K562 (cell line): ENCODE measurements around the gene SLC25A2. TPM values are rescaled to one million over a fixed set of nuclear protein-coding genes. Genes with fewer than 3 reads are reported as not detected.

Source experiments
- ATAC-seq: fragments of 200-7000 bp; cut with Tn5 transposase; 3 replicates; pipeline ENCODE4 v1.9.1; 2020; ENCODE audit warnings: moderate library complexity
- BruUV-seq: library from RNA; stranded (reverse); fragments of 400-500 nt; replicated peaks from 2 replicates; lab custom pipeline; 2021; lab: Mats Ljungman, UMichigan
- CTCF ChIA-PET: fragments of 300-600 bp; formaldehyde crosslinking; extraction: SDS; loops from one replicate; lab custom pipeline; 2021; ENCODE audit warnings: low intra/inter-chr PET ratio; lab: Yijun Ruan, JAX
- POLR2A ChIA-PET: fragments of 300-600, 350-650 bp; sonication (Branson Sonifier 250); formaldehyde crosslinking; extraction: SDS; loops from one replicate; lab custom pipeline; 2021; ENCODE audit warnings: antibody characterized with exemption, inconsistent platforms; lab: Yijun Ruan, JAX
- DNase-seq, 4 experiments: peaks; one replicate each; pipeline versions ENCODE4 v3.0.0 to v3.0.0-alpha.2; 2011 to 2018; ENCODE audit warnings: low spot score in 3 of 4, mixed read lengths in 3 of 4; ENCODE audit errors: extremely low read depth in 1 of 4
- FAIRE-seq: peaks from 2 replicates; lab custom pipeline; 2011; peaks lifted over from hg19 to GRCh38; lab: Jason Lieb, UNC
- H2AFZ ChIP-seq: 2 replicates; pipeline ENCODE4 v1.6.0; 2011; ENCODE audit warnings: low read depth, low read length, control low read depth, inconsistent platforms
- H3K27ac ChIP-seq: fragments of 200-600 bp; 3 replicates; pipeline ENCODE4 v1.8.0; 2011; ENCODE audit warnings: low read depth, mild to moderate bottlenecking, control low read depth, inconsistent platforms, low read length, moderate library complexity, mixed read lengths; ENCODE audit errors: extremely low read depth
- H3K27me3 ChIP-seq, 2 experiments: fragments of 300-600 bp in 1 of 2; 2 replicates in 1 of 2; 3 replicates in 1 of 2; pipeline versions ENCODE4 v1.6.0 to v1.8.0; 2011; ENCODE audit warnings: inconsistent platforms in 2 of 2, low read length in 2 of 2, mild to moderate bottlenecking in 1 of 2, mixed read lengths in 1 of 2, moderate library complexity in 1 of 2; ENCODE audit not compliant: control insufficient read depth in 2 of 2, insufficient read depth in 2 of 2
- H3K36me3 ChIP-seq: fragments of 300-600 bp; 3 replicates; pipeline ENCODE4 v1.8.0; 2011; ENCODE audit warnings: mild to moderate bottlenecking, low read length, inconsistent platforms; ENCODE audit not compliant: control insufficient read depth, insufficient read depth
- H3K4me1 ChIP-seq, 2 experiments: fragments of 200-600 bp in 1 of 2; replicated peaks in 1 of 2; 2 replicates in 1 of 2; 3 replicates in 1 of 2; pipeline versions ENCODE4 v1.5.1 to v1.8.0; 2011; ENCODE audit warnings: inconsistent platforms in 2 of 2, low read length in 2 of 2, mild to moderate bottlenecking in 1 of 2, mixed read lengths in 1 of 2, moderate library complexity in 1 of 2; ENCODE audit not compliant: control insufficient read depth in 2 of 2, insufficient read depth in 2 of 2
- H3K4me2 ChIP-seq: 2 replicates; pipeline ENCODE4 v1.6.1; 2011; ENCODE audit warnings: low read length, control low read depth, inconsistent platforms, mixed read lengths; ENCODE audit not compliant: insufficient read depth
- H3K4me3 ChIP-seq: fragments of 200-600 bp; sonication (generic), shearing (Covaris generic); 2 replicates; pipeline ENCODE4 v1.5.1; 2016; ENCODE audit warnings: control low read depth, inconsistent platforms
- H3K79me2 ChIP-seq: fragments of 200-600 bp; 3 replicates; pipeline ENCODE4 v1.8.0; 2011; ENCODE audit warnings: low read length, inconsistent platforms; ENCODE audit not compliant: control insufficient read depth, insufficient read depth
- H3K9ac ChIP-seq, 2 experiments: 2 replicates each; pipeline versions ENCODE4 v1.6.0 to v1.6.1; 2011; ENCODE audit warnings: low read depth in 2 of 2, low read length in 2 of 2, control low read depth in 1 of 2, inconsistent platforms in 1 of 2, mild to moderate bottlenecking in 1 of 2, mixed read lengths in 1 of 2; ENCODE audit not compliant: insufficient read depth in 1 of 2
- H3K9me1 ChIP-seq: one replicate; pipeline ENCODE4 v1.6.0; 2011; ENCODE audit warnings: inconsistent platforms, mild to moderate bottlenecking, low read length, moderate library complexity; ENCODE audit not compliant: control insufficient read depth, insufficient read depth
- H3K9me3 ChIP-seq: replicated peaks from 2 replicates; pipeline ENCODE4 v1.5.1; 2011; ENCODE audit warnings: low read depth, low read length, inconsistent platforms; ENCODE audit not compliant: control insufficient read depth, insufficient read depth
- H4K20me1 ChIP-seq: replicated peaks from 2 replicates; pipeline ENCODE4 v1.6.1; 2011; ENCODE audit warnings: low read length, inconsistent platforms, mixed read lengths; ENCODE audit not compliant: control insufficient read depth, insufficient read depth
- EP400 ChIP-seq: fragments of 450-650 bp; IDR thresholded peaks from 2 replicates; pipeline ENCODE4 v1.6.1; 2017; ENCODE audit warnings: antibody characterized with exemption, mild to moderate bottlenecking, moderate library complexity
- FUS ChIP-seq: fragments of 200-400 bp; formaldehyde crosslinking; optimal IDR thresholded peaks from 2 replicates; pipeline ENCODE3; 2017; ENCODE audit warnings: low read depth, low read length
- RBM25 ChIP-seq: fragments of 200-400 bp; formaldehyde crosslinking; IDR thresholded peaks from 2 replicates; pipeline ENCODE4 v1.6.1; 2018; ENCODE audit warnings: low read length, low read depth, moderate library complexity; ENCODE audit not compliant: severe bottlenecking
- SIN3A ChIP-seq, 2 experiments: fragments of 150-350 bp in 1 of 2; IDR thresholded peaks; 2 replicates each; pipeline ENCODE4 v1.6.1; 2011 to 2016; ENCODE audit warnings: borderline replicate concordance in 2 of 2, low read depth in 2 of 2, low read length in 2 of 2, mild to moderate bottlenecking in 2 of 2, moderate library complexity in 2 of 2; ENCODE audit not compliant: control insufficient read depth in 1 of 2
- SPI1 ChIP-seq: IDR thresholded peaks from 2 replicates; pipeline ENCODE4 v1.6.1; 2011; ENCODE audit warnings: low read depth, low read length, control low read depth, borderline replicate concordance
- ZNF146 ChIP-seq: IDR thresholded peaks from one replicate; pipeline ENCODE4 v1.6.1; 2018; ENCODE audit warnings: missing compliant biosample characterization; ENCODE audit not compliant: unreplicated experiment
- ZNF511 ChIP-seq: sonication (generic); formaldehyde crosslinking; IDR thresholded peaks from 2 replicates; pipeline ENCODE4 v1.8.0; 2022; ENCODE audit warnings: mild to moderate bottlenecking, missing genetic modification reagents
- ZNF518B ChIP-seq: fragments of 250-450 bp; sonication (Bioruptor Pico); IDR thresholded peaks from 2 replicates; pipeline ENCODE4 v1.5.0; 2021; ENCODE audit warnings: mild to moderate bottlenecking, moderate library complexity
- WGBS: fragments of 100-300 bp; shearing (Covaris generic); methylation state at CpG from one replicate; pipeline ENCODE4 v1.1.6; 2016; ENCODE audit warnings: low coverage, mixed read lengths; ENCODE audit not compliant: insufficient coverage; ENCODE audit errors: missing lambda C conversion rate; 5-methylcytosine and 5-hydroxymethylcytosine counted together
- in situ Hi-C: fragments of 300-500 bp; cut with MboI; formaldehyde crosslinking; loops from 4 replicates; pipeline ENCODE4 v1.15.0; 2018; ENCODE audit warnings: inconsistent platforms, mixed read lengths
- intact Hi-C: fragments of 100-400 bp; cut with micrococcal nuclease; formaldehyde crosslinking; loops from 2 replicates; pipeline ENCODE4 v1.14.2; 2022
- polyA plus RNA-seq, 8 experiments: library from polyadenylated mRNA; depleted of rRNA in 4 of 8; stranded (reverse) in 5 of 8; unstranded in 3 of 8; fragments of >200 nt; fragmentation: Nextera tagmentation in 2 of 8; fragmentation: Illumina TruSeq in 1 of 8; extraction: Ambion mirVana in 2 of 8; extraction: Trizol in 1 of 8; gene quantifications; 2 replicates each; pipeline versions ENCODE4 v1.2.1 to v1.2.3, GENCODE V29; 2011 to 2014; ENCODE audit warnings: inconsistent platforms in 1 of 8, missing spikeins in 1 of 8
- total RNA-seq, 7 experiments: library from RNA; depleted of rRNA in 6 of 7; stranded (reverse); fragments of >200 nt in 6 of 7; fragmentation: Illumina TruSeq in 2 of 7; extraction: Trizol in 2 of 7; gene quantifications; 2 replicates each; pipeline versions ENCODE4 v1.2.1 to v1.2.3, GENCODE V29; 2011 to 2021; ENCODE audit warnings: low replicate concordance in 1 of 7

SLC25A2 gene
- total and polyA plus RNA-seq, 9 of the 15 experiments (the other 6 are each of a cell fraction or from before 2014, with no cell fraction given), result 0.09 to 0.11 (median 0.11) TPM; not detected in 6

GRCh38 chr5:141313711-141314110 lies 9.9 kb upstream of the SLC25A2 start:
- TF ChIP-seq SPI1 (peak; percentile 51; the same call in 1 of the 2 replicates), ZNF511 (CRISPR knock-in tag) (no peak), EP400 (no peak)
- peak; percentile 45; the same call in 1 of the 3 replicates for ATAC-seq
- BruUV-seq, result no TSS peak
- H3K36me3 ChIP-seq, result peaks cover 13% of the 10 kb centered on the region
- H3K9me3 ChIP-seq, result peaks cover 6% of the 10 kb centered on the region
- H3K4me3 ChIP-seq, result no peak overlapping the region
- CTCF ChIA-PET, result no interaction called here
- no peak overlapping the region for H2AFZ ChIP-seq
- H3K27me3 ChIP-seq, result no peaks in the 10 kb centered on the region
- DNase-seq, result no peak
- H3K27ac ChIP-seq, result no peak overlapping the region
- in situ Hi-C loops (no loop called here), intact Hi-C loops (no loop called here)
- FAIRE-seq, result no peak
- no peaks in the 10 kb centered on the region for H3K9me1 ChIP-seq
- POLR2A ChIA-PET, result no interaction called here
- no peaks in the 10 kb centered on the region; a peak in 1 of 5 replicates for H3K4me1 ChIP-seq
- no peak overlapping the region for H3K4me2 ChIP-seq
- H3K9ac ChIP-seq, result no peak overlapping the region
- peaks cover 11% of the 10 kb centered on the region for H3K79me2 ChIP-seq
- no peaks in the 10 kb centered on the region for H4K20me1 ChIP-seq

- Histone ChIP-seq H4K20me1 (no peaks in the 10 kb centered on the region), H3K36me3 (no peaks in the 10 kb centered on the region), H3K9ac (no peak overlapping the region), H3K4me1 (no peaks in the 10 kb centered on the region; a peak in 1 of 5 replicates), H3K9me1 (no peaks in the 10 kb centered on the region), H3K4me3 (no peak overlapping the region), H3K9me3 (peaks cover 2% of the 10 kb centered on the region; the same call in 1 of the 2 replicates), H3K27me3 (no peaks in the 10 kb centered on the region), H2AFZ (no peak overlapping the region), H3K27ac (no peak overlapping the region), H3K4me2 (no peak overlapping the region), H3K79me2 (no peaks in the 10 kb centered on the region)
- CTCF ChIA-PET, result no interaction called here
- ATAC-seq (no peak), FAIRE-seq (no peak), DNase-seq (no peak)
- in situ Hi-C loops (no loop called here), intact Hi-C loops (no loop called here)
- BruUV-seq, result no TSS peak
- TF ChIP-seq RBM25 (peak; percentile 41), ZNF518B (CRISPR knock-in tag) (no peak), ZNF146 (peak; percentile 69), SIN3A (IDR thresholded peaks at IDR 0.05; ENCODE audit: borderline replicate concordance in 2 of 2, control insufficient read depth in 1 of 2, low read depth in 2 of 2, low read length in 2 of 2) (no peak), FUS (no peak)
- WGBS, result 21% methylated on average over 1 of the region's 1 CpG
- POLR2A ChIA-PET, result no interaction called here
Observed at GRCh38 chr5:141306630-141307029, 2.8 kb upstream of the SLC25A2 start.
